Measurements from ENCODE around the gene OR10K2.

The OR10K2 gene

DNA sequence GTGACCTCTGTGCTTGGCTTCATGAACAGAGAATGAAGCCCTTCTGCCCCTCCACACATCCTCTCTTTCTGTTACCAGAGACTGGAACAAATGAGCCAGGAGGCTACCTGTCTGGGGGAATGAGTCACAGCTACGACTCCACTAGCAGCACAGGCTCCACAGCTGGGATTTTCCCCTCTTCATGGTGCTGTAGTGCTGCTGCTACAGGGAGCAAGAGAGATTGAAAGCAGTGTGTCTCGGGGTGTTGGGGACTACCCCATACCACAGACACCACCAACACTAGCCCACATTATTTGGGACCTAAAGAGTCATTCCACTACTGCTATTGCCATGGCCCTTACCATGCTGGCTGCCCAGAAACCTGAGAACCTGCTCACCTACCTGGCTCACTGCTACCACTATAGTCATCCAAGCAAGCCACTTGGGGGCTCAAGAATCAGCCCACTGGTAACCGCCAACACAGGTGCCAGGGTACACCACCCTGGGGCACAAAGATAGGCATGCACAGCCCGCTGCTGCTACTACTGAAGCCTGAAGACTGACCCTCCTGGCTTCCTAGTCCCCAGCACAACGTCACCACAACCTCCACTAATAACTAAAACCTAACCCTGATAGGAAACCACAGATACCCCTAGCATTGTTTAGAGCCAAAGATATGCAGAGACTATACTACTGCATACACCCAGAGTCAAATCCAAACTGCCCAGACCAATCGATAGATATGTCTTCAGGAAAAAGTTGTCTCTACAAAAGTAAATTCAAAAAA lies 54.7 kb downstream of the OR10K2 start:
- peak; percentile 0 to 37 (median 5) for DNase-seq (ENCODE audit: low read depth in 3 of 3)

All from stimulated activated CD4-positive, alpha-beta T cell treated with anti-CD3 and anti-CD28 coated beads, TNF-alpha, amount 100 ng/mL, for 24 hours (primary cell).